Stimulated activated CD8-positive, alpha-beta memory T cell treated with anti-CD3 and anti-CD28 coated beads, Interleukin-7, amount 100 ng/mL, for 4 hours (primary cell): Measurements from ENCODE around the gene MYO7A.

Source experiments
- DNase-seq, 2 donors: peaks; one replicate each; pipeline ENCODE4 v3.0.0-alpha.2; 2020; ENCODE audit warnings: low read depth in 2 of 2

MYO7A gene

GRCh38 chr11:77111946-77112345, 16.1 kb upstream of the MYO7A start:
- DNase-seq, result no peak

- no peak for DNase-seq
Measured at GRCh38 chr11:77112641-77113381, 15.2 kb upstream of the MYO7A start.

GRCh38 chr11:77113382-77114088, 14.5 kb upstream of the MYO7A start:
- DNase-seq, result no peak

GRCh38 chr11:77114089-77114463, 14.0 kb upstream of the MYO7A start:
- DNase-seq, result no peak

- no peak for DNase-seq
Measured at GRCh38 chr11:77115181-77115611, 12.8 kb upstream of the MYO7A start.

- DNase-seq, result no peak
Measured at GRCh38 chr11:77115956-77116355, 12.1 kb upstream of the MYO7A start.

- DNase-seq, result no peak
Measured at GRCh38 chr11:77117492-77117891, 10.6 kb upstream of the MYO7A start.

GRCh38 chr11:77118086-77118485, 10.0 kb upstream of the MYO7A start:
- DNase-seq, result no peak

- no peak for DNase-seq
Measured at GRCh38 chr11:77118971-77119370, 9.1 kb upstream of the MYO7A start.

- DNase-seq, result no peak
Measured at GRCh38 chr11:77119531-77119936, 8.5 kb upstream of the MYO7A start.

- no peak for DNase-seq
Measured at GRCh38 chr11:77120571-77120970, 7.5 kb upstream of the MYO7A start.

- DNase-seq, result no peak
Measured at GRCh38 chr11:77121096-77121640, 6.9 kb upstream of the MYO7A start.

GRCh38 chr11:77121876-77122575, 6.0 kb upstream of the MYO7A start:
- DNase-seq, result no peak

- DNase-seq, result no peak
Measured at GRCh38 chr11:77122576-77123212, 5.4 kb upstream of the MYO7A start.

- DNase-seq, result no peak
Measured at GRCh38 chr11:77123591-77123990, 4.5 kb upstream of the MYO7A start.

- DNase-seq, result no peak
Measured at GRCh38 chr11:77124041-77124440, 4.0 kb upstream of the MYO7A start.

GRCh38 chr11:77124488-77124887, 3.6 kb upstream of the MYO7A start:
- no peak for DNase-seq

- DNase-seq, result no peak
Measured at GRCh38 chr11:77125191-77125590, 2.9 kb upstream of the MYO7A start.

GRCh38 chr11:77125695-77126094, 2.4 kb upstream of the MYO7A start:
- no peak for DNase-seq

- DNase-seq, result no peak
Measured at GRCh38 chr11:77126156-77126775, 1.8 kb upstream of the MYO7A start.

- DNase-seq, result no peak
Measured at GRCh38 chr11:77126861-77127234, 1.2 kb upstream of the MYO7A start.
